Stimulated activated CD4-positive, alpha-beta T cell treated with anti-CD3 and anti-CD28 coated beads, Interleukin-1b, Interleukin-23, amount 100 ng/mL, for 24 hours (primary cell): ENCODE results near the gene LRRK1.

Experiments used
- DNase-seq, 4 experiments: peaks; one replicate each; pipeline ENCODE4 v3.0.0-alpha.2; 2020; ENCODE audit warnings: low read depth in 4 of 4, low spot score in 1 of 4

Gene LRRK1

GRCh38 chr15:101110681-101111569 is 191.8 kb downstream of the LRRK1 start:
- DNase-seq = no peak

DNA sequence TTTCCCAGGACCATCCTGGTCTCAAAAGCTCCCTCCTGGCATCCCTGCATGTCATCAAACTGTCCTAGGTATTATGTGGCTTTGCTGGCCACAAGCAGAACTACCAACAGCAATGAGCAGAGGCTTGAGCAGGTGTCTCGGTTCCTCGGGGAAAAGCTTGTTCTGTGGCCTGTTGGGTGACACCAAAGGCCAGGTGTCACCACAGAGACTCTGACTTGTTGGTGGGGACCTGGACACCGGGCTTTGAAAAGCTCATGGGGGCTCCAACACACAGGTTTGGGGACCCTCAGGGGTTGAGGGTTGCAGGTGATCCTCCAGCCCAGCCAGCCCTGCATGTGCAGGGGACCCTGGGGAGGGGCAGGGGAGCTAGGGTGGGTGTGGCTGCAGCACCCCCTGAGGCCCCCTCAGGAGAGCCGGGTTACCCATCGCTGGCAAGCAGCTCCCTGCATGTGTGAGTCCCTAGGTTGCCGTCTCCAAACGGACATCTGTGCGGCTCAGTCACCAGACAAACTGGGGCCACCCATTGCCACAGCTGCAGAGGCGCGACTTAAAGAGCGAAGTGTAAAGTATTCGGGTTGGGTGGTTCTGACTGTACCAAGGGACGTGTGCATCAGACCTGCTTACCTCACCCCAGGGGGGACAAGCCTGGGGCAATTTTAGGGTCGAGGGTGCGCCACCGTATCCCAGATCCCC is 192.6 kb downstream of the LRRK1 start:
- no peak for DNase-seq

DNA sequence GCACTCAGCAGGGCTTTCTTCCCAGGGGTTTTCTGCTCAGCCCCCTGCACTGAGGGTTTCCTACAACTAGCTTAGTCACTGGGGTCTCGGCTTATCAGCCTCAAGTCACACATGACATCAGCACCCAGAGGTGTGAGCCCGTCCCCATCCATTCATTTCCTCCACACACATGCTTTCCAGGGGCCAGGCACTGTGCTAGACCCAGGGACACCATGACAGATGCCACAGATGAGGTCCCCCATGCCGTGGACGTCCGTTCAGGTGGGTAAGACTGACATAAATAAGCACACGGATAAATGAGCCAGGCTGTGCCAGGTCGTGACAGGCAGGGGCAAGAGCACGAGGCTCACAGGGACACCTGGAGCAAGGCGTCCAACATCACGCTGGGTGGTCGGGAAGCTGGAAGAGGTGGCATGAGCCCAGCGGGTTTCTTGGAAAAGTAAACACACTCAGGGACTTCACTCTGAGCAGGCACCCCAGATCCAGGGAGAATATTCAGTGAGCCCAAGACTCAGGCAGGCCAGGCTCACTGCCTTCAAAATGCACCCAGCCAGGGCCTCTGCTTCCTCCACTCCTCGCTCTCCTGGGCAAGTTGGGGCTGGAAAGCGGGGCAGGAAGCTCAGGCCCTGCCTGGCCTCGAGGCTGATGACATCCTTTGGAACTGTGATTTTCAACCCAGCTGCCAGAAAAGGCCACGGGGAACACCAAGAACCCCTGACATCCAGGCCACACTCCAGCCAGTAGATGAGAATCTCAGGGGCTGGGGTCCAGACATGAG is 193.4 kb downstream of the LRRK1 start:
- DNase-seq = no peak

GRCh38 chr15:101113114-101114005 is 194.2 kb downstream of the LRRK1 start:
- DNase-seq = no peak

- DNase-seq = no peak
Measured at GRCh38 chr15:101114166-101114565, 195.0 kb downstream of the LRRK1 start.

DNA sequence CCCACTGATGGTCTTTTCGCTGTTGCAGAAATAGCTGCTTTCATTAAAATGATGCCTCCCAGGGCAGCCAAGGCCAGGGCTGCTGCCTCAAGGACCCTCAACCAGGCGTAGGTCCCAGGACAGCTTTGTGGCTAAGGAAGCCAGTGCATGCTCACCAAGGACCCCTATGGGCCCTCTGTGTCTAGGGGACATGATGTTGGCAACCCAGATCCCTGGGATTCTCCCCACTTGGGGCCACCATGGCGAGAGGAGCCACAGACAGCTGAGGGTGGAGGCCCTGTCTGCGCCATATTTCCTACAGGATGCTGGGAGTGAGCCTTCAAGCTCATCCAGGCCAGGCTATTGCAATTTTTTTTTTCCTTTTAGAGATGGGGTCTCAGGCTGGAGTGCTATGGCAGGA is 195.5 kb downstream of the LRRK1 start:
- DNase-seq = no peak

DNA sequence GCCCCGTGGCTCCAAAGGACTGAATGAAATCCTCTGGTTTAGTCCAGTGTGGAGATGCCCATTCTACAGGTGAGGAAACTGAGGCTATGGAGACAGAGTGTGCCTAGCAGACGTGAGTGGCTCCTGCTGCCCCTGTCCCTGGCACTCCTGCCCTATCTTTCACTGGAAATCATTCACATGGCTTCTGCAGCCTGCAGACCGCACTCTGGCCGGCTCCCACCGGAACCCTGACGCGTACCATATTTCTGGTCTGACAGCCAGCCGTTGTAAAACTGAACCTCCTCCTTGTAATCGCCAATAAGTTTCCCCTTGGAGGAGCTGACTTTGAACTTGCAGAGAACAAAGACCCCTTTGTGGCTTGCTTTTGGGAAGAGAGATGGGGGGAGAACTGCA is 196.2 kb downstream of the LRRK1 start:
- DNase-seq = no peak

DNA sequence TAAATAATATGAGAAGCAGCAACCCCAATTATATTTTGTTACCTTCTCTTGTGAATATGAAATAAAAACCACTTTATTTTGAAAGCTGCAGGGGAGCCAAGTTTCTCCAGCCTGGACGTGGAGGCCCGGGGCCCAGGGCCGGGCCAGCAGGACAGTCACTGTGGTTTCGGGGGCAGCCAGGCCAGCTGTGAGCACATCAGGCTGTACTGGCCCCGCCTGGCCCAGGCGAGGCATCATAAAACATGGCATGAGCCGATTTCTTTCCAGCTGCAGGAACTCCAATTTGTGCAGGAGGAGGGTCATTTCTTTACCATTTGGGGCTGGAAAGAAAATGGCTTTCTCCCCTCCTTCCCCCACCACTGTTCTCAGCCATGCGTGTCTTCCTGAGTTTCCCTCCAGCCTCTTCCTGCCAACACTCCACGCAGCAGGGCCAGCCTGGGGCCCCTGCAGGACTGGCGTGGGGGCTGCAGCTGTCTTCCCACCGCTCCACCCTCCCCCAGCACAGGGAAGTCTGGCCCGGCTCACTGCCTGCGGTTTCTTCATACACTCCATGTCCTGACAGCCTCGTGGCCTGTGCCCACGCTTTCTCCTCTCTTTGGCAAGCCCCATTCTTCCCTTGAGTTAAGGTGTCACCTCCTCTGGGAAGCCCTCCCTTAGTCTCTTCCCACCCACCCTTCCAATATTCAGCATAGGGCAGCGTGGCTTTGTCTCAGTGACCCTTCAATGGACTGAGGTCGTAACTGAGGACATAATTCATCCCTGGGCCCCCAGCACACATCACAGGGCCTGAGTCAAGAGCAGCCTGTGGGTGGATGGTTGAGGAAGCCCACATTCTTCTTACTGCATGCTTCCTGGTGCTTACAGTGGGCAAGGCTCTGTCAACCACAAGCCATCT is 196.9 kb downstream of the LRRK1 start:
- no peak for DNase-seq

DNA sequence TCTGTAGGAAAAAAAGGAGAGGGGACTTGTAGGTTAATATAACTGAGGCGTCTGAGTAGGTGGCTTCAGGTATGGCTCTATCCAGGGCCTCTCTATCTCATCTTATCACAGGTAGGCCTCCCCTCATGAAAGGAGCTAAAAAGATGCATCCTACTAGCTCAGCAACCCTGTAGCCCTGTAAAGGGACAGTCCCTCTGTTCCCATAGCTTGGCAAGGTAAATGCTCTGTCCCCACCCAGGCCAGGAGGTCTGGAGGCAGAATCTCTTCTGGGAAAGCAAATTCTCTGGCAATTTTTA is 197.5 kb downstream of the LRRK1 start:
- DNase-seq = no peak

- DNase-seq = no peak
Measured at GRCh38 chr15:101118116-101118515, 199.0 kb downstream of the LRRK1 start.

GRCh38 chr15:101118615-101119014 is 199.5 kb downstream of the LRRK1 start:
- DNase-seq = no peak

GRCh38 chr15:101119181-101119580 is 200.0 kb downstream of the LRRK1 start:
- DNase-seq = no peak
